Neuronal stem cell (in vitro differentiated cells): ENCODE data around the gene MAPT.

Experiments used
- DNase-seq: peaks from one replicate; pipeline ENCODE4 v3.0.0-alpha.2; 2013; ENCODE audit warnings: low spot score
- H2AFZ ChIP-seq: one replicate; pipeline ENCODE4 v1.6.1; 2013; ENCODE audit warnings: mild to moderate bottlenecking, low read length, inconsistent platforms
- H2AK5ac ChIP-seq: 2 replicates; pipeline ENCODE4 v1.6.1; 2013; ENCODE audit warnings: low read depth, mild to moderate bottlenecking, inconsistent platforms, low read length, moderate library complexity, mixed read lengths
- H2BK120ac ChIP-seq: 2 replicates; pipeline ENCODE4 v1.6.1; 2013; ENCODE audit warnings: low read depth, mild to moderate bottlenecking, inconsistent platforms, low read length, moderate library complexity, mixed read lengths
- H2BK12ac ChIP-seq: one replicate; pipeline ENCODE4 v1.6.1; 2013; ENCODE audit warnings: low read length, inconsistent platforms
- H2BK15ac ChIP-seq: 2 replicates; pipeline ENCODE4 v1.6.1; 2013; ENCODE audit warnings: mild to moderate bottlenecking, low read length, inconsistent platforms, mixed read lengths
- H2BK5ac ChIP-seq: one replicate; pipeline ENCODE4 v1.6.1; 2013; ENCODE audit warnings: inconsistent platforms, mild to moderate bottlenecking, low read length, moderate library complexity
- H3K14ac ChIP-seq: one replicate; pipeline ENCODE4 v1.6.1; 2013; ENCODE audit warnings: low read length, inconsistent platforms
- H3K18ac ChIP-seq: 2 replicates; pipeline ENCODE4 v1.6.1; 2013; ENCODE audit warnings: low read length, inconsistent platforms
- H3K23ac ChIP-seq: 2 replicates; pipeline ENCODE4 v1.6.1; 2013; ENCODE audit warnings: low read depth, mild to moderate bottlenecking, mixed read lengths, low read length, inconsistent platforms; ENCODE audit not compliant: poor library complexity
- H3K27ac ChIP-seq: replicated peaks from 3 replicates; pipeline ENCODE4 v1.5.1; 2013; ENCODE audit warnings: low read length, inconsistent platforms
- H3K27me3 ChIP-seq, 3 experiments: 2 replicates each; pipeline ENCODE4 v1.6.1; 2013; ENCODE audit warnings: low read length in 3 of 3, mild to moderate bottlenecking in 2 of 3, inconsistent platforms in 1 of 3, low read depth in 1 of 3, mixed read lengths in 1 of 3, moderate library complexity in 1 of 3; ENCODE audit not compliant: control insufficient read depth in 3 of 3, insufficient read depth in 3 of 3
- H3K36me3 ChIP-seq, 2 donors: replicated peaks in 1 of 2; 2 replicates each; pipeline ENCODE4 v1.6.1; 2013; ENCODE audit warnings: low read length in 2 of 2; ENCODE audit not compliant: control insufficient read depth in 2 of 2, insufficient read depth in 2 of 2
- H3K4ac ChIP-seq: 2 replicates; pipeline ENCODE4 v1.6.1; 2013; ENCODE audit warnings: inconsistent platforms, mild to moderate bottlenecking, low read length, moderate library complexity
- H3K4me1 ChIP-seq, 2 donors: 1 replicate in 1 of 2; 2 replicates in 1 of 2; pipeline ENCODE4 v1.6.1; 2013; ENCODE audit warnings: low read length in 2 of 2, low read depth in 1 of 2; ENCODE audit not compliant: control insufficient read depth in 2 of 2, insufficient read depth in 1 of 2
- H3K4me2 ChIP-seq: one replicate; pipeline ENCODE4 v1.6.1; 2013; ENCODE audit warnings: mild to moderate bottlenecking, low read length, inconsistent platforms; ENCODE audit not compliant: insufficient read depth, poor library complexity, severe bottlenecking
- H3K4me3 ChIP-seq, 2 donors: 2 replicates each; pipeline ENCODE4 v1.5.1; 2013; ENCODE audit warnings: low read length in 2 of 2, mild to moderate bottlenecking in 2 of 2, inconsistent platforms in 1 of 2, moderate library complexity in 1 of 2
- H3K79me1 ChIP-seq: one replicate; pipeline ENCODE4 v1.6.1; 2013; ENCODE audit warnings: low read depth, mild to moderate bottlenecking, inconsistent platforms, low read length, moderate library complexity
- H3K9ac ChIP-seq: one replicate; pipeline ENCODE4 v1.6.1; 2013; ENCODE audit warnings: mild to moderate bottlenecking, low read depth, low read length, inconsistent platforms; ENCODE audit not compliant: poor library complexity
- H3K9me3 ChIP-seq, 2 donors: replicated peaks in 1 of 2; 2 replicates each; pipeline versions ENCODE3 to v1.6.1; 2013; ENCODE audit warnings: low read length in 2 of 2, mild to moderate bottlenecking in 2 of 2, inconsistent platforms in 1 of 2, low read depth in 1 of 2, mixed read lengths in 1 of 2, moderate library complexity in 1 of 2; ENCODE audit not compliant: control insufficient read depth in 2 of 2, insufficient read depth in 1 of 2
- H4K8ac ChIP-seq: one replicate; pipeline ENCODE4 v1.6.1; 2013; ENCODE audit warnings: low read depth, mild to moderate bottlenecking, inconsistent platforms, low read length, moderate library complexity
- H4K91ac ChIP-seq: one replicate; pipeline ENCODE4 v1.6.1; 2013; ENCODE audit warnings: low read length, low read depth, mild to moderate bottlenecking, inconsistent platforms; ENCODE audit not compliant: poor library complexity
- WGBS, 2 donors: extraction: QIAGEN DNeasy Blood & Tissue Kit; methylation state at CpG; one replicate each; pipeline ENCODE4 v1.1.7; 2013; ENCODE audit warnings: missing lambda C conversion rate in 2 of 2, mixed read lengths in 1 of 2; ENCODE audit not compliant: insufficient read length in 2 of 2, insufficient replicate concordance in 1 of 2; ENCODE audit errors: extremely low coverage in 2 of 2; 5-methylcytosine and 5-hydroxymethylcytosine counted together

The MAPT gene

GRCh38 chr17:45907750-45908395, 13.5 kb downstream of the MAPT start:
- no peak for DNase-seq
- H3K9me3 ChIP-seq, result peaks cover 3 to 4% of the 10 kb centered on the region in 2 donors
- no CpG with 5 or more reads among the region's 11 CpGs for WGBS, 2 donors
- no peak overlapping the region for H2BK120ac ChIP-seq
- H2BK12ac ChIP-seq, result no peak overlapping the region
- H3K4me2 ChIP-seq, result no peak overlapping the region
- no peak overlapping the region for H4K91ac ChIP-seq
- H2AFZ ChIP-seq, result no peak overlapping the region
- H3K18ac ChIP-seq, result no peak overlapping the region
- H3K27ac ChIP-seq, result no peak overlapping the region
- no peak overlapping the region for H2AK5ac ChIP-seq
- H3K27me3 ChIP-seq, result peaks cover 0 to 38% (median 4%) of the 10 kb centered on the region in 3 experiments
- no peak overlapping the region for H3K4me3 ChIP-seq
- no peak overlapping the region for H3K9ac ChIP-seq
- no peak overlapping the region for H3K4ac ChIP-seq
- no peak overlapping the region for H3K23ac ChIP-seq
- H2BK5ac ChIP-seq, result no peak overlapping the region
- H3K36me3 ChIP-seq, result no peaks in the 10 kb centered on the region
- no peak overlapping the region for H3K14ac ChIP-seq
- H3K4me1 ChIP-seq, result peaks cover 0 to 2% of the 10 kb centered on the region in 2 donors
- no peaks in the 10 kb centered on the region for H3K79me1 ChIP-seq
- H4K8ac ChIP-seq, result no peak overlapping the region
- H2BK15ac ChIP-seq, result no peak overlapping the region

GRCh38 chr17:45908460-45908859, 14.1 kb downstream of the MAPT start:
- H3K23ac ChIP-seq, result no peak overlapping the region
- DNase-seq, result no peak
- H4K91ac ChIP-seq, result no peak overlapping the region
- WGBS, 2 donors, result no CpG with 5 or more reads among the region's 3 CpGs
- no peak overlapping the region for H2BK12ac ChIP-seq
- H3K9me3 ChIP-seq, result peaks cover 3 to 4% of the 10 kb centered on the region in 2 donors
- no peak overlapping the region for H3K4me2 ChIP-seq
- no peak overlapping the region for H2BK120ac ChIP-seq
- no peaks in the 10 kb centered on the region for H3K79me1 ChIP-seq
- no peak overlapping the region for H3K4me3 ChIP-seq
- H3K18ac ChIP-seq, result no peak overlapping the region
- H3K4me1 ChIP-seq, result peaks cover 0 to 2% of the 10 kb centered on the region in 2 donors
- H3K14ac ChIP-seq, result no peak overlapping the region
- H2BK15ac ChIP-seq, result no peak overlapping the region
- H3K27me3 ChIP-seq, result peaks cover 0 to 38% (median 3%) of the 10 kb centered on the region in 3 experiments
- H3K4ac ChIP-seq, result no peak overlapping the region
- no peak overlapping the region for H2BK5ac ChIP-seq
- H3K36me3 ChIP-seq, result no peaks in the 10 kb centered on the region
- no peak overlapping the region for H3K9ac ChIP-seq
- no peak overlapping the region for H2AK5ac ChIP-seq
- H4K8ac ChIP-seq, result no peak overlapping the region
- no peak overlapping the region for H3K27ac ChIP-seq
- H2AFZ ChIP-seq, result no peak overlapping the region

GRCh38 chr17:45908935-45909334, 14.6 kb downstream of the MAPT start:
- Histone ChIP-seq H3K36me3 (no peaks in the 10 kb centered on the region), H4K91ac (no peak overlapping the region), H3K9me3 (peaks cover 3 to 5% of the 10 kb centered on the region in 2 donors)

DNA sequence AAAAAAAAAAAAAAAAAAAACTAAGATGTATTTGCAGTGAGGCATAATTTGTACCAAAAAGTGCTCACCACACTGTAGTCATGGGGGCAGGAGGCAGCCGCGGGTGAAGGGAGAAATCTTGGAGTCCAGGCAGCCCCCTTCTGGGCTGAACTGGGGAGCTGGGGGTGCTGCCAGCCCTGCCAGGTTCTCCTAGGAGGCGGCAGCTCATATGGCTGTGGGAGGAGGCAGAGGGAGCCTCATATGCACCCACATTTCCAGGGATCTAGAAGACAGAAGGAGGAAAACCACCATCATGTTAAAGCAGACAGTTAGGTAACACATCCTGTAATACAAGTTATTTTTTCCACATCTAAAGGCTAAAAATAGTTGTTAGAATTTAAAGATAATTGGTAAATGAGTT, 16.3 kb downstream of the MAPT start:
- H2AK5ac ChIP-seq, result no peak overlapping the region
- no CpG with 5 or more reads among the region's 3 CpGs for WGBS, 2 donors

More at GRCh38 chr17:45908935-45909334, 14.6 kb downstream of the MAPT start:
- H2BK12ac ChIP-seq, result no peak overlapping the region
- H3K18ac ChIP-seq, result no peak overlapping the region
- no CpG with 5 or more reads among the region's 8 CpGs for WGBS, 2 donors
- no peak overlapping the region for H2AFZ ChIP-seq
- H3K4me2 ChIP-seq, result no peak overlapping the region
- H3K79me1 ChIP-seq, result no peaks in the 10 kb centered on the region
- DNase-seq, result no peak
- H2BK5ac ChIP-seq, result no peak overlapping the region
- no peak overlapping the region for H2AK5ac ChIP-seq
- no peak overlapping the region for H2BK15ac ChIP-seq
- H3K23ac ChIP-seq, result no peak overlapping the region
- H3K27ac ChIP-seq, result no peak overlapping the region
- no peak overlapping the region for H2BK120ac ChIP-seq
- H3K27me3 ChIP-seq, result peaks cover 0 to 38% (median 3%) of the 10 kb centered on the region in 3 experiments
- H3K4me1 ChIP-seq, result peaks cover 0 to 2% of the 10 kb centered on the region in 2 donors
- no peak overlapping the region for H3K9ac ChIP-seq
- no peak overlapping the region for H4K8ac ChIP-seq
- H3K14ac ChIP-seq, result no peak overlapping the region
- H3K4ac ChIP-seq, result no peak overlapping the region
- H3K4me3 ChIP-seq, result no peak overlapping the region

More for the DNA sequence above, 16.3 kb downstream of the MAPT start:
- Histone ChIP-seq H3K79me1 (peaks cover 3% of the 10 kb centered on the region), H3K18ac (no peak overlapping the region), H3K4ac (no peak overlapping the region), H3K27me3 (peaks cover 0 to 36% (median 5%) of the 10 kb centered on the region in 3 experiments), H4K8ac (no peak overlapping the region), H3K14ac (no peak overlapping the region), H3K4me3 (no peak overlapping the region), H3K4me1 (peaks cover 0 to 4% of the 10 kb centered on the region in 2 donors), H4K91ac (no peak overlapping the region), H3K23ac (no peak overlapping the region), H2BK5ac (no peak overlapping the region), H3K9ac (no peak overlapping the region), H2BK12ac (no peak overlapping the region), H3K9me3 (peaks cover 3 to 7% of the 10 kb centered on the region in 2 donors), H3K27ac (no peak overlapping the region), H2BK120ac (no peak overlapping the region), H2BK15ac (no peak overlapping the region), H3K36me3 (no peaks in the 10 kb centered on the region), H3K4me2 (no peak overlapping the region), H2AFZ (no peak overlapping the region)
- no peak for DNase-seq
